Vagina (tissue), 2 donors: ENCODE data around the gene ALOX12B. TPM values are rescaled to one million over a fixed set of nuclear protein-coding genes. Genes with fewer than 3 reads are reported as not detected.
"Not testable (repeated sequence)": the region's sequence is repeated elsewhere in the genome, so short reads cannot be mapped to it uniquely, and the experiment has no call there.

Source experiments
- DNase-seq, 2 donors: peaks; one replicate each; pipeline ENCODE4 v3.0.0-alpha.2; 2017; ENCODE audit errors: extremely low spot score in 2 of 2
- H3K27ac ChIP-seq: fragments of 200-600 bp; sonication (generic); one replicate; pipeline ENCODE4 v1.5.1; 2019
- H3K27me3 ChIP-seq: fragments of 200-600 bp; sonication (generic); one replicate; pipeline ENCODE4 v1.5.1; 2019
- H3K36me3 ChIP-seq, 2 donors: fragments of 200-600 bp; sonication (generic); one replicate each; pipeline ENCODE4 v1.5.1; 2017 to 2019
- H3K4me1 ChIP-seq: fragments of 200-600 bp; sonication (generic); one replicate; pipeline ENCODE4 v1.5.1; 2019
- H3K4me3 ChIP-seq, 2 donors: fragments of 200-600 bp; sonication (generic); 1 replicate in 1 of 2; 2 replicates in 1 of 2; pipeline ENCODE4 v1.5.1; 2016 to 2019
- H3K9me3 ChIP-seq: fragments of 200-600 bp; sonication (generic); one replicate; pipeline ENCODE4 v1.5.1; 2019
- CTCF ChIP-seq, 3 experiments: fragments of 450-650 bp in 2 of 3; fragments of 200-600 bp in 1 of 3; sonication (generic) in 1 of 3; IDR thresholded peaks; one replicate each; pipeline ENCODE4 v1.5.1; 2017 to 2019; ENCODE audit warnings: antibody characterized with exemption in 3 of 3, mild to moderate bottlenecking in 2 of 3, moderate library complexity in 2 of 3
- POLR2A ChIP-seq, 2 donors: fragments of 450-650 bp; IDR thresholded peaks; one replicate each; pipeline ENCODE4 v1.6.1; 2017; ENCODE audit warnings: antibody characterized with exemption in 2 of 2, mild to moderate bottlenecking in 2 of 2, moderate library complexity in 2 of 2
- POLR2AphosphoS5 ChIP-seq, 2 donors: sonication (generic); formaldehyde crosslinking; IDR thresholded peaks; one replicate each; pipeline ENCODE4 v1.9.0; 2017; ENCODE audit warnings: antibody characterized with exemption in 2 of 2, mild to moderate bottlenecking in 2 of 2, low read depth in 1 of 2; ENCODE audit not compliant: insufficient read depth in 1 of 2
- intact Hi-C: fragments of 100-400 bp; cut with DNase I; formaldehyde crosslinking; loops from one replicate; pipeline ENCODE4 v1.15.1; 2023
- total RNA-seq: library from RNA; depleted of rRNA; stranded (reverse); fragments of >200 nt; gene quantifications from one replicate; pipeline ENCODE4 v1.2.3, GENCODE V29; 2016

Gene ALOX12B
- total RNA-seq, 1 donor from 2014 or later, result 15.0 TPM

GRCh38 chr17:8110907-8111306 lies 23.4 kb upstream of the ALOX12B start:
- Histone ChIP-seq H3K4me1 (peaks cover 13% of the 10 kb centered on the region), H3K4me3 (no peak overlapping the region), H3K27ac (no peak overlapping the region), H3K27me3 (peaks cover 9% of the 10 kb centered on the region), H3K9me3 (no peaks in the 10 kb centered on the region), H3K36me3 (no peaks in the 10 kb centered on the region)
- no peak for TF ChIP-seq POLR2A (IDR thresholded peaks at IDR 0.05)
- TF ChIP-seq POLR2AphosphoS5 (IDR thresholded peaks at IDR 0.05; ENCODE audit: insufficient read depth in 1 of 2, low read depth in 1 of 2), result no peak
- no peak for TF ChIP-seq CTCF (IDR thresholded peaks at IDR 0.05)
- DNase-seq, result no peak
- intact Hi-C loops, result no loop called here

GRCh38 chr17:8110456-8110804 lies 22.9 kb upstream of the ALOX12B start:
- Histone ChIP-seq H3K9me3 (no peaks in the 10 kb centered on the region), H3K27me3 (peaks cover 9% of the 10 kb centered on the region), H3K4me3 (peak overlapping the region; percentile 29 to 45), H3K36me3 (no peaks in the 10 kb centered on the region), H3K4me1 (peaks cover 13% of the 10 kb centered on the region), H3K27ac (no peak overlapping the region)
- no peak for TF ChIP-seq POLR2A (IDR thresholded peaks at IDR 0.05)
- intact Hi-C loops, result no loop called here
- no peak for DNase-seq

DNA sequence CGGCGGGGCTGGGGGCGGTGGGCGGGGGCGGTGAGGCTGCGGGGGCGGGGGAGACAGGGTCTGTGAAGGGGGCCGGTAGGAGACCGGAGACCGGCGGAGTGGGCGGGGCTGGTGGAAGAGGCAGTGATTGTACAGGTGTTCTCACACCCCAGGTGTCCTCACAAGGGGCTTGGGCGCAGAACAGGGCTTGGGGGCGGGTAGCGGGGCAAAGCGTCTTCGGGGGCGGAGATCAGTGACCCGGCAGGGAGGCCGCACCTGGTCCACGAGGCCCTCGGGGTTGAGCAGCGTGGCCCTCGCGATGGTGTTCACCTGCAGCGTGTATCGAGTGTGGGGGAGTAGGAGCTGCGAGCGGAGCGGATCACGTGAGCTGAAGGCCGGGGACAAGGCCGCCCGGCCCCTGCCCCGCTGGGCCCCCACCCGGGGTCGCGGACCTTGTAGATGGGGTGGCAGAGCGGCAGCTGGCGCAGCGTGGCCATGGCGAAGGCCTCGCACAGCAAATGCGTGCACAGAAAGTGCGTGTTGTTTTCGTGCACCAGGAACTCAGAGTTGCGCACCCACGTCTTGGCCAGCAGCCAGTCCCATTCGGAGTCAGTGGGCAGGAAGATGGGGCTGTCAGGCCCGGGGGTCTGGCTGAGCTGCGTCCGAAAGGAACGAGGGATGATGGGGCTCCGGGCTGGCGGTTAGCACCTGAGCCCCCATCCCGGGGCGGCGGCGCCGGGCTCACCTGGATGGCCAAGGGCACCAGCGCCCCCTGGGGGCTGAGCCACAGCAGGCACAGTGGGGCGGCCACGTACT lies 22.3 kb upstream of the ALOX12B start:
- Histone ChIP-seq H3K36me3 (no peaks in the 10 kb centered on the region), H3K9me3 (no peaks in the 10 kb centered on the region), H3K27me3 (peaks cover 9% of the 10 kb centered on the region), H3K4me3 (peak overlapping the region; percentile 29 to 45), H3K27ac (no peak overlapping the region), H3K4me1 (peaks cover 13% of the 10 kb centered on the region)
- TF ChIP-seq POLR2AphosphoS5 (IDR thresholded peaks at IDR 0.05; ENCODE audit: insufficient read depth in 1 of 2, low read depth in 1 of 2) (peak; percentile 9 to 17), CTCF (IDR thresholded peaks at IDR 0.05) (peak in 2 of 3 experiments; percentile 58 to 61), POLR2A (IDR thresholded peaks at IDR 0.05) (no peak)
- no peak for DNase-seq
- intact Hi-C loops, result no loop called here

- no peak overlapping the region for H3K4me3 ChIP-seq
These were observed 21.6 kb upstream of the ALOX12B start for GRCh38 chr17:8108972-8109660.

DNA sequence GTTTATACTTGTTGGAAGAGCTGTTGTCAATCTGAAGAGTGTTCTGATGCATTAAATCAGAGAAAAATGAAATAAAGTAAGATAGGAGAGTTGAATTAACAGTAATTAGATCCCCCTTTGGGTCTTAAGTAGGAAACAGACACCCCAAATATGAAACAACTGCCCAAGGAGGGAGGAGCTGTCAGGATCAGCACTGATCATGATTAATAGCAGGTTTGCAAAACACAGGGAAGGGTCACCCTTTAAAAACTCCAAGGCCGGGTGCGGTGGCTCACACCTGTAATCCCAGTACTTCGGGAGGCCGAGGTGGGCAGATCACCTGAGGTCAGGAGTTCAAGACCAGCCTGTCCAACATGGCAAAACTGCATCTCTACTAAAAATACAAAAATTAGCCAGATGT lies 19.5 kb upstream of the ALOX12B start:
- H3K36me3 ChIP-seq, H3K27ac ChIP-seq, intact Hi-C loops, DNase-seq, H3K4me3 ChIP-seq, H3K9me3 ChIP-seq, H3K27me3 ChIP-seq: not testable (repeated sequence)
- H3K4me1 ChIP-seq, result peaks cover 13% of the 10 kb centered on the region

More at GRCh38 chr17:8108972-8109660, 21.6 kb upstream of the ALOX12B start:
- peaks cover 9% of the 10 kb centered on the region for H3K27me3 ChIP-seq
- H3K4me1 ChIP-seq, result peaks cover 13% of the 10 kb centered on the region
- no peak for DNase-seq
- no peaks in the 10 kb centered on the region for H3K36me3 ChIP-seq
- no peak overlapping the region for H3K27ac ChIP-seq
- intact Hi-C loops, result no loop called here
- no peaks in the 10 kb centered on the region for H3K9me3 ChIP-seq
- no peak for TF ChIP-seq CTCF (IDR thresholded peaks at IDR 0.05)
- no peak for TF ChIP-seq POLR2AphosphoS5 (IDR thresholded peaks at IDR 0.05; ENCODE audit: insufficient read depth in 1 of 2, low read depth in 1 of 2)
- TF ChIP-seq POLR2A (IDR thresholded peaks at IDR 0.05), result no peak

- no peaks in the 10 kb centered on the region for H3K36me3 ChIP-seq
- DNase-seq, result no peak
- TF ChIP-seq POLR2A (IDR thresholded peaks at IDR 0.05) (no peak), POLR2AphosphoS5 (IDR thresholded peaks at IDR 0.05; ENCODE audit: insufficient read depth in 1 of 2, low read depth in 1 of 2) (peak; percentile 14 to 50)
- intact Hi-C loops, result no loop called here
- no peak overlapping the region for H3K4me3 ChIP-seq
- H3K9me3 ChIP-seq, result no peaks in the 10 kb centered on the region
- H3K27ac ChIP-seq, result no peak overlapping the region
- H3K27me3 ChIP-seq, result peaks cover 9% of the 10 kb centered on the region
- peaks cover 13% of the 10 kb centered on the region for H3K4me1 ChIP-seq
These were observed 18.5 kb upstream of the ALOX12B start for GRCh38 chr17:8105957-8106398.
